SK-N-MC (cell line): ENCODE results near the gene NDOR1.

Source experiments
- EZH2 ChIP-seq: fragments of 200-600 bp; sonication (generic); IDR thresholded peaks from one replicate; pipeline ENCODE4 v1.6.1; 2017; ENCODE audit warnings: antibody characterized with exemption
- FOXP2 ChIP-seq: optimal IDR thresholded peaks from 2 replicates; pipeline ENCODE3; 2011; ENCODE audit warnings: mild to moderate bottlenecking, moderate library complexity; ENCODE audit not compliant: insufficient read depth; ENCODE audit errors: extremely low read length, control extremely low read depth
- POLR2AphosphoS5 ChIP-seq: IDR thresholded peaks from 2 replicates; pipeline ENCODE4 v1.6.1; 2012; ENCODE audit warnings: mild to moderate bottlenecking, low read depth, low read length, borderline replicate concordance

DNA sequence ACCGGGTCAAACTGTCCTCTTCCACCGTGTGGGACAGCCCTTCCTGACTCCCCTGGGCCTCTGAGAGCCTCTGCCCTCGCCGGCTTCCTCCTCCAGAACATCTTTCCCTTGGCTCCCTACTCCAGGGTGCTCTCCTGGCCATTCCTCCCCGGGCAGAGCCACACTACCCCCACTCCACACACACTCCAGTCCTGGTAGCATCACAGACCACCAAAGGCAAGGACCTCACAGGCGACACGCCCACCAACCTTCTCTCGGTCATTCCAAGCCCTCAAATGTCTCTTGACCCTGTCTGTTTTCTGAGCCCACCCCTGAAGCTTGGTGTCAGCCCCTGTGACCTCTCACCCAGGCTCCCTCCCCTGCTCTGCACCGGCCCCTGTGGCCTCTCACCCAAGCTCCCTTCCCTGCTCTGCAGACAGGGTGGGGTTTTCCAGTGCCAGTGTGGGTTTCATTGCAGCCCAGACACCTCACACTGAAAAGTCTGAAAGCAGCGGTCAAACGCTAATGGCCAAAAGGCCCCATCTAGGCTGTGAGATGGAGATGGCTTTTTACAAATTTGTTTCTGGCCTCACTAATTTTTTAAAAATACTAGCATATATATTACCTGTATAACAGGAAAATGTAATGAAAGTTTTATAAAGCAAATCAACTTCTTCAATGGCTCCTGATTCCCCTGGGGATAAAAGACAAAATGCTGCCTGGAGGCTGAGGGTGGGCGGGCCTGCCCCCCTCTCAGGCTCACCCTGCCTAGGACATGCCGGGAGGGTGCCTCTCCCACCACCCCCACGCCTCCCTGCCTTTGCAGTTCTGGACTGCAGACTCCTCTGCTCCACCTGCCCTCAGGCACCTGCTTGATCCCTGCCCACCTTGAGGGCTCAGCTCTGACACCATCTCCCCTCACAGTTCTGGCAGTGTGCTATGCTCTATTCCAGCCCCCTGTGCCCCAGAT, 46.1 kb upstream of the NDOR1 start:
- TF ChIP-seq EZH2 (no peak), POLR2AphosphoS5 (no peak), FOXP2 (no peak)
